Stimulated activated CD4-positive, alpha-beta T cell treated with anti-CD3 and anti-CD28 coated beads, Interleukin-4, amount 100 ng/mL, for 48 hours (primary cell): ENCODE results near the gene LYPD5.

ENCODE experiments used
- DNase-seq, 2 donors: peaks; one replicate each; pipeline ENCODE4 v3.0.0-alpha.2; 2020; ENCODE audit warnings: low read depth in 2 of 2

The LYPD5 gene

DNA sequence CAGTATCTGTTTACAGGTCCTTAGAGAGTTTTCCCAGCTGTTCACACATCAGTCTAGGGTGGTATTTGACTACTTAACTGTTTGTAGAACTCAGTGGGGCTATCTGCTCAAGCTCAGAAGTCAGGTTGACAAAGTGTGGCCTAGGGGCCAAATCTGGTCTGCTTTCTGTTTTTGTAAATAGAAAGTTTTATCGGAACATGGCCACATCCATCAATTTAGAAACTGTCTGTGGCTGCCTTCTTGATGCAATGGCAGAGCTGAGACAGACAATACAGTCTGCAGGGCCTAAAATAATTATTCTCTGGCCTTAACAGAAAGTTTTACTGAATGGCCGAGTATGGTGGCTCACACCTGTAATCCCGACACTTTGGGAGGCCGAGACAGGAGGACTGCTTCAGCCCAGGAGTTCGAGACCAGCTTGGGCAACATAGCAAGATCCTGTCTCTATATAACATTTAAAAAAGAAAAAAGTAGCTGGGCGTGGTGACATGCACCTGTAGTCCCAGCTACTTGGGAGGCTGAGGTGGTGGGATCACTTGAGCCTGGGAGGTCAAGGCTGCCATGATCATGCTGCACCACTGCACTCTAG lies 49.9 kb downstream of the LYPD5 start:
- DNase-seq: no peak

DNA sequence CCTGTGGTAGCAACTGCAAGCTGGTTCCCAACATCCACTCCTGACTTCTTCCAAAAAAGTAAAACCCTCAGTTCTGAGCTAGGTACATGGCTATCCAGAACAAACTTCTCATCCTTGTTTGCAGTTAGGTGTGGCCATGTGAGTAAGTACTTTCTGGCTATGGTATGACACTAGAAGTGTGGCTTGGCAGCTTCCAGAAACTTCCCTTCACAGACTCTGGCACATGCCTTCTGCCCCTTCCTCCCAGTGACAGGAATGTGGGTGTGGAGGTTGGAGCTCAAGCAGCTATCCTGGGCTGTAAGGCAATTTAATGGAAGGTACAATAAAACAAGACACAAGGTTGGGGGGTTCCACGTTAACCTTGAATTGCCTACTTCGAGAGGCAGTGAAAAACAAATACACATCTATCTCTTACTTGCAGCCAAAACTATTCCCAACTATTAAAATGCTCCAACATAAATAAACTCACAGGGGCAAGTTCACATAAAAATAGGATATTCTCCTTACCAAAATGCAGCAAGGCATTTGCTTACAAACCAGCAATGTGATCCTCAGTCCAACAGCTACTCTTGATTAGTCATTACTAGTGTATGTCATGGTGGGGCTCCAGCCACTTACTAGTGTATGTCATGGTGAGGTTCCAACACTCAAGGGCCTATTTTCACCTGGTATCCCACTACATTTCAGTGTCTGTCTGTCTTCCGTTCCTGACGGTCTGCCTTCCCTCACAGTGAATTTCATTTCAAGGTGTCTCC lies 50.6 kb downstream of the LYPD5 start:
- DNase-seq: no peak

GRCh38 chr19:43749898-43750297 lies 52.3 kb downstream of the LYPD5 start:
- no peak for DNase-seq

GRCh38 chr19:43749152-43749551 lies 53.1 kb downstream of the LYPD5 start:
- no peak for DNase-seq

GRCh38 chr19:43748685-43749084 lies 53.6 kb downstream of the LYPD5 start:
- no peak for DNase-seq

- DNase-seq: no peak
These were observed 54.0 kb downstream of the LYPD5 start for GRCh38 chr19:43748205-43748594.

DNA sequence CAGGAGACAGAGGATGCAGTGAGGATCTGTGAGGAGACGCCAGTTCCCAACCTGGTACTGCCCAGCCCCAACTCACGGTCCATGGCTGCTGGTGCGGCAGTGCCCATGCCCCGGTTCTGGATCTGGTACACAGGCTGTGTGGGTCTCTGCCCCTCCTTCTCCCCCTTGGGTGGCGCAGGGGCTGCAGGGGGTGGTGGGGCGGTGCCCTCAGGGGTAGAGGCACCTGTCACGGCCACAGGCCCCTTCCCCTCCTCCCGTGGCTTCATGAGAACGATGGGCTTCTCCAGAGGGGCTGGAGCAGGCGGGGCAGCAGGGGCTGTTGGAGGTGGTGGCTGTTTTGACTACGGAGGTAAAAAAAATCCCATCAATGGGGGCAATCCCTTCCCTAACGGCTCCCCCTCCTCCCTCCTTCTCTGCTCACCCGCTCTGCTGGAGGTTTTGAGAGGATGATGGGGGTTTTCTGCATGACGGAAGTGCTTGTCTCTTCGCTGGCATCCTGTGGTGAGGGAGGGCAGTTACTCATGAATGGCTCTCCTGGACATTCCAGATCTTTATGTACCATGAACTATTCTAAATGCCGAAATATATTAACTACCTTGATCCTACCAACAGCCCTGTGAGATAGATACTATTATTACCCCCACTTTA lies 54.6 kb downstream of the LYPD5 start:
- DNase-seq: no peak
